IPS DF 4.7 (cell line): ENCODE results near the gene FOSL1.
"Not testable (repeated sequence)": the region's sequence is repeated elsewhere in the genome, so short reads cannot be mapped to it uniquely, and the experiment has no call there.

Experiments
- DNase-seq: peaks from one replicate; pipeline ENCODE4 v3.0.0-alpha.2; 2013; ENCODE audit warnings: low spot score; ENCODE audit errors: extremely low read depth

Gene FOSL1

GRCh38 chr11:65853246-65853979 lies 46.8 kb downstream of the FOSL1 start:
- no peak for DNase-seq

- DNase-seq, result no peak
Observed at GRCh38 chr11:65852508-65853245, 47.5 kb downstream of the FOSL1 start.

- no peak for DNase-seq
Observed at GRCh38 chr11:65851811-65852507, 48.2 kb downstream of the FOSL1 start.

- no peak for DNase-seq
Observed at GRCh38 chr11:65851083-65851579, 49.1 kb downstream of the FOSL1 start.

- DNase-seq, result no peak
Observed at GRCh38 chr11:65850217-65851082, 49.7 kb downstream of the FOSL1 start.

GRCh38 chr11:65849771-65850216 lies 50.4 kb downstream of the FOSL1 start:
- no peak for DNase-seq

GRCh38 chr11:65849366-65849765 lies 50.8 kb downstream of the FOSL1 start:
- DNase-seq, result no peak

- DNase-seq, result not testable (repeated sequence)
Observed at GRCh38 chr11:65848693-65849092, 51.5 kb downstream of the FOSL1 start.

- no peak for DNase-seq
Observed at GRCh38 chr11:65847746-65848145, 52.4 kb downstream of the FOSL1 start.

- no peak for DNase-seq
Observed at GRCh38 chr11:65844231-65844872, 55.8 kb downstream of the FOSL1 start.

GRCh38 chr11:65843811-65844210 lies 56.4 kb downstream of the FOSL1 start:
- DNase-seq, result no peak

- no peak for DNase-seq
Observed at GRCh38 chr11:65842144-65842543, 58.0 kb downstream of the FOSL1 start.
